Peyer's patch (tissue), 4 donors: ENCODE measurements around the gene DNASE1L2.

Experiments
- CTCF ChIP-seq, 6 experiments: fragments of 450-650 bp in 4 of 6; fragments of 200-600 bp in 2 of 6; sonication (generic) in 1 of 6; IDR thresholded peaks; one replicate each; pipeline ENCODE4 v1.5.1; 2017 to 2019; ENCODE audit warnings: antibody characterized with exemption in 6 of 6, mild to moderate bottlenecking in 3 of 6, moderate library complexity in 1 of 6
- POLR2A ChIP-seq, 2 donors: fragments of 450-650 bp; IDR thresholded peaks; one replicate each; pipeline ENCODE4 v1.5.1; 2017; ENCODE audit warnings: antibody characterized with exemption in 2 of 2, mild to moderate bottlenecking in 2 of 2, moderate library complexity in 2 of 2

- TF ChIP-seq POLR2A (IDR thresholded peaks at IDR 0.05) (no peak), CTCF (IDR thresholded peaks at IDR 0.05) (no peak)
Measured at GRCh38 chr16:2246301-2246885, 10.1 kb downstream of the DNASE1L2 start.
